ENCODE data around the gene MMP7. TPM values are rescaled to one million over a fixed set of nuclear protein-coding genes. Genes with fewer than 3 reads are reported as not detected.

The MMP7 gene
- total RNA-seq, 4 donors from 2014 or later: not detected

DNA sequence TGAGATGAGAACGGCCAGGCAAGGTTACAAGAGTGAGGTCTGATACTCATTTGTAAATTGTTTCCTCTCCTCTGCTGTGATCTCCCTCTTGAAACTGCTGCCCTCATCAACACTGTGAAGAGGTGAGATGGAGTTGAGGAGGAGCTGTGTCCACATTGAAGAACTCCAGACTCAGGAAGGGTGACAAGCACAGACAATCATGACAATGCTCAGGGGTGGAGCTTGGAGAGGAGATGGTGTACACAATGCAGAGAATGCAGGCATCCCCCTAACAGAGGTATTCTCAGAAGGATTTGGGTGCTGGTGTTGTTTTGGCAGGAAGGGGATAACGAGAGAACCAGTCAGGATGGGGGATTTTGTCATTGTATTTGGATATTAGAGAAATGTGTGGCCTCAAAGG, 21.5 kb upstream of the MMP7 start:
- H3K4me3 ChIP-seq: no peak overlapping the region

DNA sequence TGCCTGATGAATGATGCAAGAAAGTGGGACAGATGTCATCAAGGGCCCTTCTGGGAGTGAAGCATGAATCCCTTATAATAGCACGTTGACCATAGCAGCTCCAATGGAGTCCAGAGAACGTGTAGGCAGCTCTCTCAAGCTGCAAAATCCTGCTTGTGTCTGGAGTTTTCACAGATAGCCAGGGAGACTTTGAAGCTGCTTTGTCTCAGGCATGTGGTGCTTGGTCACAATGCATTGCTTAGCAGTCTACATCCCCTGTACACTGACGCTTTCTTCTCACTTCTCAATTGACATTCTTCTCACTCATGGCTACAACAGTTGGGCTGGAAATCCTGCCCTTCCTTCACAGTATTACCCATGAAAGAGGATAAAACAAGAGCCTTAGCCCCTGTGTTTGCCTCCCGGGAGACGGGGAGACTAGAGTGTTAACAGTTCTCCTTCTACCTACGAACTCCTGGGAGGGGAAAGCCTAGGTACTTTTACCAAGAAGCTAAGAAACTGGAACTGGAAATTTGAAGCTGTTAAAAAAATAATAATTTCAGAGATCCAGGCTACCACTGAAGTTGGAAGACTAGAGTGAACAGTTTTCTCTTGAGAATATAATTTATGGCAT, 20.7 kb upstream of the MMP7 start:
- Histone ChIP-seq H3K27ac (no peak overlapping the region), H3K4me1 (peaks cover 0 to 6% (median 0%) of the 10 kb centered on the region in 4 donors), H3K36me3 (no peaks in the 10 kb centered on the region), H3K27me3 (no peaks in the 10 kb centered on the region), H3K4me3 (no peak overlapping the region), H3K9me3 (no peaks in the 10 kb centered on the region)
- no peak for TF ChIP-seq EP300 (IDR thresholded peaks at IDR 0.05)
- TF ChIP-seq POLR2A (IDR thresholded peaks at IDR 0.05): no peak
- TF ChIP-seq CTCF (IDR thresholded peaks at IDR 0.05): no peak
- WGBS, 2 donors: 56 to 60% methylated on average over 6 of the region's 6 CpGs
- DNase-seq (ENCODE audit: low spot score in 2 of 2): no peak

More for the DNA sequence above, 21.5 kb upstream of the MMP7 start:
- no peaks in the 10 kb centered on the region for H3K9me3 ChIP-seq
- 81 to 83% methylated on average over 2 of the region's 2 CpGs for WGBS, 2 donors
- peak overlapping the region in 1 of 4 donors; percentile 20 for H3K27ac ChIP-seq
- no peaks in the 10 kb centered on the region for H3K36me3 ChIP-seq
- no peak for DNase-seq (ENCODE audit: low spot score in 2 of 2)
- TF ChIP-seq POLR2A (IDR thresholded peaks at IDR 0.05) (no peak), CTCF (IDR thresholded peaks at IDR 0.05) (no peak), EP300 (IDR thresholded peaks at IDR 0.05) (no peak)
- H3K27me3 ChIP-seq: no peaks in the 10 kb centered on the region
- peaks cover 0 to 6% (median 0%) of the 10 kb centered on the region in 4 donors for H3K4me1 ChIP-seq

GRCh38 chr11:102546923-102547471, 16.4 kb upstream of the MMP7 start:
- TF ChIP-seq CTCF (IDR thresholded peaks at IDR 0.05): no peak
- TF ChIP-seq EP300 (IDR thresholded peaks at IDR 0.05): no peak
- TF ChIP-seq POLR2A (IDR thresholded peaks at IDR 0.05): no peak
- Histone ChIP-seq H3K9me3 (no peaks in the 10 kb centered on the region), H3K27ac (no peak overlapping the region), H3K4me1 (peaks cover 0 to 4% (median 0%) of the 10 kb centered on the region in 4 donors), H3K27me3 (no peaks in the 10 kb centered on the region), H3K36me3 (no peaks in the 10 kb centered on the region), H3K4me3 (no peak overlapping the region)
- WGBS, 2 donors: 76 to 78% methylated on average over 3 of the region's 3 CpGs
- DNase-seq (ENCODE audit: low spot score in 2 of 2): no peak

DNA sequence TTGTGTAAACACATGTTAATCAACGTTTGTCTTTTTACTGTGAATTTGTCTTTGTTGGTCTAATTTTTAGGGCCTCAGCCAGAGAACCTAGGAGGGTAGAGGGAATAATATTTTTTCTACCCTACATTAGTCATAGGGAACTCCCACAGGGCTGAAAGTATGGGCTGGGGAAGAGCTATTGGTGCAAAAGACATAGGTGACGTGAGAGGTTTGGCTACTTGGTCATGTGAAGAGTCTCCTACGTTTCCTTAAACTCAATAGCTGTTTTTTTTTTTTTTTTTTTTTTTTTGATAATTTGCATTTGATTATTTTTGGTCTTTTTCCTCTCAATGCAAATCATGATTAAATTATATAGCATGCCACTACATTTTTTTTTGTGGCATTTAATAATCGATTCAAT, 15.9 kb upstream of the MMP7 start:
- Histone ChIP-seq H3K27me3 (no peaks in the 10 kb centered on the region), H3K36me3 (no peaks in the 10 kb centered on the region), H3K27ac (no peak overlapping the region), H3K4me1 (no peaks in the 10 kb centered on the region), H3K9me3 (no peaks in the 10 kb centered on the region), H3K4me3 (no peak overlapping the region)
- 58 to 63% methylated on average over 4 of the region's 4 CpGs for WGBS, 2 donors
- no peak for DNase-seq (ENCODE audit: low spot score in 2 of 2)
- TF ChIP-seq EP300 (IDR thresholded peaks at IDR 0.05) (no peak), CTCF (IDR thresholded peaks at IDR 0.05) (no peak), POLR2A (IDR thresholded peaks at IDR 0.05) (no peak)

GRCh38 chr11:102545701-102546100, 15.2 kb upstream of the MMP7 start:
- no peaks in the 10 kb centered on the region for H3K9me3 ChIP-seq
- H3K36me3 ChIP-seq: no peaks in the 10 kb centered on the region
- TF ChIP-seq POLR2A (IDR thresholded peaks at IDR 0.05) (no peak), CTCF (IDR thresholded peaks at IDR 0.05) (no peak), EP300 (IDR thresholded peaks at IDR 0.05) (no peak)
- no peaks in the 10 kb centered on the region for H3K4me1 ChIP-seq
- no peak overlapping the region for H3K4me3 ChIP-seq
- no peak for DNase-seq (ENCODE audit: low spot score in 2 of 2)
- 87% methylated on average over 4 of the region's 4 CpGs for WGBS, 2 donors
- no peaks in the 10 kb centered on the region for H3K27me3 ChIP-seq
- no peak overlapping the region for H3K27ac ChIP-seq
